NCI-H146 (cell line): ENCODE data around the gene SCN1B.
"Not testable (repeated sequence)": the region's sequence is repeated elsewhere in the genome, so short reads cannot be mapped to it uniquely, and the experiment has no call there.

Experiments used
- DNase-seq: peaks from one replicate; lab custom pipeline; 2025; lab: John Stamatoyannopoulos, UW

The SCN1B gene

DNA sequence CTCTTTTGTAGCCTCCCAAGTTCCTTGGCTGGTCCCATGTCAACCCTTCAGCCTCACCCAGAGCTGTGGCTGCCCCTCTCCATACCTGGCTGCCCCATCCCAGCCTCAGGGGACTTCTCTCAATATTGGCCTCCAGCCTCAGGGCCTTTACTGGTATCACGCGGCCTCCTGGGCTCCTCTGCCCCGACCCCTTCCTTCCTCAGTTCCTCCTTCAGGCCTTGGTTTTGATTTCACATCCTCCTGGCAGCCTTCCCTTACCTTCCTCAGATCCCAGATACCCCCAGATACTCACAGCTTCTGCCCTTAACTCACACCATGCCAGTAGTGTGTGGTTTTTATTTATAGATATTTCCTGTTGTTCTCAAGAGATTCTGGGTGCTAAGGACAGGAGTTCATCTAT, 12.8 kb upstream of the SCN1B start:
- DNase-seq = no peak

GRCh38 chr19:35018379-35018778, 11.9 kb upstream of the SCN1B start:
- DNase-seq = no peak

- DNase-seq = no peak
These were observed 11.1 kb upstream of the SCN1B start for GRCh38 chr19:35019144-35019543.

DNA sequence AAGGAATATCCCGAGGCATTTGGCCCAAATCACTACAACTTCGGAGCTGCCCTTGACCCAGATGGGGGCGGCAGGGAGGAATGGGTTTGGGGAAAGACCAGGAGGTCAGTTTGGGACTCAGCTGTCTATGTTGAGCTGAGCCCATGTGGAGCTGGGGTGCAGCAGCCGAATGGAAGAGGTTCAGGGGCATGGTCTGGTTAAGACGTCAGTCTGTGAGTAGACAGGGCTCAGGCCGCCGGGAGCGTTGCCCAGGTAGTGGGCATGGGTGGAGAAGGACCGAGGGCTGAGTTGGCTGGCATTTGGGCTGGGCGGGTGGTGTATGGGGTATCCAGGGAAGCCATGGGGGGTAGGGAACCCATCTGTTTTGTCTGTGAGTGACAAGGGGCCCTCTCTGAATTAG, 9.3 kb upstream of the SCN1B start:
- DNase-seq = no peak

- DNase-seq = no peak
These were observed 8.7 kb upstream of the SCN1B start for GRCh38 chr19:35021596-35021995.

- no peak for DNase-seq
These were observed 7.8 kb upstream of the SCN1B start for GRCh38 chr19:35022460-35022859.

GRCh38 chr19:35023428-35023827, 6.8 kb upstream of the SCN1B start:
- no peak for DNase-seq

DNA sequence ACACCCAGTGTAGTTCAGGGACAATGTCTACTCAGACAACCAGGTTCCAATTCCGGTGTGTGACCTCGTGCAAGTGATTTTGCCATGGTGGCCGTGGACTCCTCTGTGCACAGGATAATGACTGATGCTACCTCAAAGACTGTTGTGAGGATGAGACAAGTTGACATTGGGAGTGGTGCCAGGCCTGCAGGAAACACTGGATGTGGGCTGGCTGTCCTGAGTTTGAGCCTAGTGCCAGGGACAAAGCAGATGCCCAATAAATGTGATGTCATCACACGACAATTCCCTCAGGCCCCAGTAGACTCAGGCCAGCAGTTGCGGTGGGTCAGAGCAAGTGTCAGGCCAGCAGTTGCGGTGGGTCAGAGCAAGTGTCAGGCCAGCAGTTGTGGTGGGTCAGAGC, 6.2 kb upstream of the SCN1B start:
- no peak for DNase-seq

DNA sequence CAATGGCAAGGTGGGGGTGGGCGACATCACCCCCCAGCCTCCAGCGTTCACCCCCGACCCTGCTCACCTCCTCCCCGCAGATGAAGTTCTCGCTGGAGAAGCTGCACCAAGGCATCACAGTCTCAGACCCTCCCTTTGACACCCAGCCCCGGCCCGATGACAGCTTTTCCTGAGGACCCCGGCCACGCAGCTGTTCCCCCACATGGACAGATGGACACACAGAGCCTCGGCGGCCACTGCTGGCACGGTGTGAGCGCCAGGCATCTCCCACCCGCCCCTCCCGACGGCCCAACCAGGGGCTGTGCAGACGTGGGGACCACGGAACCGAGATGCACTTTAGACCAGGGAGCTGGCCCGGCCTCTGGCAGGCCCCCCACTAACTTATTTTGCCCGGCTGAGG, 4.3 kb upstream of the SCN1B start:
- no peak for DNase-seq

- no peak for DNase-seq
These were observed 3.9 kb upstream of the SCN1B start for GRCh38 chr19:35026418-35026817.

GRCh38 chr19:35027009-35027408, 3.3 kb upstream of the SCN1B start:
- DNase-seq = no peak

GRCh38 chr19:35027851-35028599, 2.2 kb upstream of the SCN1B start:
- DNase-seq = no peak

GRCh38 chr19:35028600-35028885, 1.7 kb upstream of the SCN1B start:
- DNase-seq = not testable (repeated sequence)

DNA sequence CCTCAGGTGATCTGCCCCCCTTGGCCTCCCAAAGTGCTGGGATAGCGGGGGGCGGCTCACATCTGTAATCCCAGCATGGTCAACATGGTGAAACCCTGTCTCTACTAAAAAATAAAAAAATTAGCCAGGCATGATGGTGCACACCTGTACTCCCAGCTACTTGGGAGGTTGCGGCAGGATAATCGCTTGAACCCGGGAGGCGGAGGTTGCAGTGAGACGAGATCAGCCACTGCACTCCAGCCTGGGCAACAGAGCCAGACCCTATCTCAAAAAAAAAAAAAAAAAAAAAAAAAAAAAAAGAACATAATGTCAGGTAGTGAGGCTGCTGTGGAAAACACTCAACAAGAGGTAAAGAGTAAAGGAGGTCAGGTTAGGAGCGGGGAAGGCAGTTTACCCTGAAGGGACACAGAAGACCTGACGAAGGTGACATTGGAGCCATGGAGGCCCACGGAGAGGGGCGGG, 964 bp upstream of the SCN1B start:
- DNase-seq = not testable (repeated sequence)

DNA sequence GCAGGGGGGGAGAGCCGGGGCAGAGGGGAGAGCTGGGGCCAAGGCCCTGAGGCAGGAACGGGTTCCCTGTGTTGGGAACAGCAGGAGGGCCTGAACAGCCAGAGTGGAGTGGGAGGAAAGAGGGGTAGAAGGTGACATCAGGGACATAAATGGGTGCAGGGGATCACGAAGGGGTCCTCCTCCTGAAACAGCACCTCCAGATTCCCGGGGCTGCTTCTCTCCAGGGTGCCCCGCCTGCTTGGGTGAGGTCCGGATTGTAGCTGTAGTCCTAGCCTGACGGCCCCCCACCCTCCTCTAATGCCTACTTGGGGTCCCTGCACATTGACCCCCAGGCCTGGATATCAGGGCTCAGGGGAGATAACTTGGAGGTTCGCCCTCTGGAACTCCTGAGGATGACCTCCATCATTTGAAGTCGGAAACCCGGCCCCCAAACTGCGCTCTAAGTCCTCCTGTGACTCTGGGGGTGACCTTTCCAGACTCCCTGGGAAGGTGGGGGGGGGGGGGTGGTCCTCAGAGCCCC, 473 bp upstream of the SCN1B start:
- DNase-seq = no peak

DNA sequence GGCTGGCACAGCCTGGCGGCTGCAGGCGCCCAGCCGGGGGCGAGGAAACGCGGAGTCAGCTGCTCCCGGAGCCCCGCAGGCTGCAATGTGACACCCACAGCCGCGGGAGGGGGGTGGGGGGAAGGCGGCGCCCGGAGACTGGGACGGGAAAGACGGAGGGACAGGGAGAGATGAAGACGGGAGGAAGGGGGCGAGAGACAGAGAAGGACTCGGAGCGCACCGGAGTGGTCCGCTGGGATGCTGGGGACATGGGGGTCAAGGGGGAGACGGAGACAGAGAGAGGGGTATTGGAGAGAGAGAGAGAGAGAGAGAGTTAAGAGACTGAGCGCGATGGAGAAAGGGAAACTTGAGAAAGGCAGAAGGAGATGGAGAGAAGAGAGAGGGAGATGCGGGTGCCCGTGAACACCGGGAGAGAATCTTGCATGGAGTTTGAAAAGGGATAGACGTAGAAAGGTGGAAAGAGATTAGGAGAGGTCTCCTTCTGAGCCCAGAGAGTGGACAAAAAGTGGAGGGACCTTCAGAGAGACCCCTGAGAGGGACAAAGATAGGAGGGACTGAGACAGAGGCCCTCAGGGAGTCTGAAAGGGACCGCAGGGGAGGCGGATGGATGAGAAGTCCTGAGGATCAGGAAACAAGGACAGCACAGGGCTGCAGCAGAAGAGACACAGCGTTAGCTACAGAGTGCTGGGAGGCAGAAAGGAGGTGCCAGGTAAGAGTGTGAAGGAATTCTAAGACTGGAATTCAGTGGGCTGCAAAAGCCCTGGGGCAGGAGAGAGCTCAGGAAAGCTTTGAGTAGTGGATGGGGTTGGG, 1.0 kb downstream of the SCN1B start:
- peak; percentile 61 for DNase-seq

- no peak for DNase-seq
These were observed 2.1 kb downstream of the SCN1B start for GRCh38 chr19:35032356-35032865.

DNA sequence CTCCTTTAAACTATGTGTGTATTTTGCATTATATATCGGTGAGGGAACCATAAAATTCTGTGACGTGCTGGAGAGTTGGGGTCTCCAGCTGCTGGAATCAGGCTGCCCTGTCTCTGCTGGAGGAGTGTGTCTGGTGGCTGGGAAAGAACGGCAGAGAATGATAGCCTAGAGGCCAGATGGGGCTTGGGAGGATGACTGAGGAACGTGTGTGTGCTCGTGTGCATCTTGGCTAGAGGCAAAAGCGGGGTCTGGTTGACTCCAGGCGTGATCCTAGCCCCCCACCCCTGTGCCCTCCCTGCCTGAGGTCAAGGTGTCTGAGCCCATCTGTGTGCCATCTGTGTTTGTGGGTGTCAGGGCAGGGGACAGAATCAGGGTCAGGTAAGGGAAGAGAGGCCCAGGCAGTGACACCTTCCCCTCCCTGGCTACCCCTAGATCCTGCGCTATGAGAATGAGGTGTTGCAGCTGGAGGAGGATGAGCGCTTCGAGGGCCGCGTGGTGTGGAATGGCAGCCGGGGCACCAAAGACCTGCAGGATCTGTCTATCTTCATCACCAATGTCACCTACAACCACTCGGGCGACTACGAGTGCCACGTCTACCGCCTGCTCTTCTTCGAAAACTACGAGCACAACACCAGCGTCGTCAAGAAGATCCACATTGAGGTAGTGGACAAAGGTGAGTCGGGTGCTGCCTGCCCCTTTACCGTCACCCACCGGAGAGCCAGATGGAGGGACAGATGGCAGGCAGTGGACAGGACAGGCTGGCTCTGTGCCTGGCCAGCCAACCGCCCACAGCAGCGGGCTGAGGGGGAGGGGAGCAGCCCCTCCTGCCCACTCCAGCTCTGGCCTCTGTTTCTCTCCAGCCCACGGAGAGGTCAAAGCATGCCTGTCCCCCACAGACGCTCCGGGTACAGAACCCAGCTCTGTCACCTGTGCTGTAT, 3.1 kb downstream of the SCN1B start:
- no peak for DNase-seq

- no peak for DNase-seq
These were observed 3.8 kb downstream of the SCN1B start for GRCh38 chr19:35034005-35034502.

DNA sequence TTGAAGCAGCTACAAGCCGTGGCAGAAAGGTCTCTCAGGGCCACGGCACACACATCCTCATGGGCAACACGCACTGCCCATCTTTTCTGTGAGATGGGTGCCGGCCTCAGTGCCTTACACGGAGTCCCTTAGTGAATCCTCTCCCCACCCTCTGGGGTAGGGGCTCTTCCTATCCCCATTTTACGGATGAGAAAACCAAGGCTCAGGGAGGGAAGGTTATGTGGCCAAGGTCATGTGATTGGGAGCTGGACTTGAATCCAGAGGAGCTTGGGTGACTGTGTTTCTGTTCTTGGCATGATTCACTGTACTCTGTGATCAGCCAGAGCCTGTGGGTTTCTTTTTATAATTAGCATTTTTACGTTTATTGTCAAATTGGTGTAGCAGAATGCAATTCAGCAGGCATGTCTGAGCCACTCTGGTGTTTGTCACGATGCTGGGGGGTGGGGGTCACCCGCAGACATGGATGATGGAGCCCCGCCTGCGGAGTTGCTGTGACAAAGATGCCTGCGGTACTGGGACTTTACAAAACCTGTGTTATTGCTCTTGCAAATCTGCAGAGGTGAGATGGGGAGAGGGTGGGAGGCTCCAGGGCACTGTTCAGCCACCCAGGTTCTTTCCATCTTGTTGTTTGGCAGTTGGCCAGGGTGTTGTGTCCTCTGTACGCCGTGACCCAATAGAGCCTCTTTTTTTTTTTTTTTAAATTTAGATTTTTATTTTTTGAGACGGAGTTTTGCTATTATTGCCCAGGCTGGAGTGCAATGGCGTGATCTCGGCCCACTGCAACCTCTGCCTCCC, 4.5 kb downstream of the SCN1B start:
- DNase-seq = no peak
